Neural progenitor cell (in vitro differentiated cells): ENCODE measurements around the gene EIF5A2. TPM values are rescaled to one million over a fixed set of nuclear protein-coding genes. Genes with fewer than 3 reads are reported as not detected.
A peak's percentile ranks its signal among the peaks of the same experiment; 100 is the strongest.

Experiments used
- DNase-seq: peaks from one replicate; pipeline ENCODE4 v3.0.0-alpha.2; 2016; ENCODE audit warnings: low spot score
- H2AFZ ChIP-seq: fragments of 200-600 bp; sonication (generic); replicated peaks from 2 replicates; pipeline ENCODE4 v1.6.1; 2016; ENCODE audit warnings: antibody characterized with exemption
- H3F3A ChIP-seq: fragments of 200-600 bp; sonication (generic); 2 replicates; pipeline ENCODE4 v1.6.1; 2016; ENCODE audit warnings: antibody characterized with exemption, low read depth
- H3K27ac ChIP-seq: fragments of 200-600 bp; sonication (generic); 2 replicates; pipeline ENCODE4 v1.5.1; 2016; ENCODE audit warnings: mild to moderate bottlenecking
- H3K27me3 ChIP-seq: fragments of 200-600 bp; sonication (generic); 2 replicates; pipeline ENCODE4 v1.6.1; 2016; ENCODE audit warnings: mild to moderate bottlenecking, moderate library complexity
- H3K36me3 ChIP-seq: fragments of 200-600 bp; sonication (generic); 2 replicates; pipeline ENCODE4 v1.5.1; 2016
- H3K4me1 ChIP-seq: fragments of 200-600 bp; sonication (generic); 2 replicates; pipeline ENCODE4 v1.6.1; 2016; ENCODE audit warnings: mixed run types
- H3K4me2 ChIP-seq: fragments of 200-600 bp; sonication (generic); 2 replicates; pipeline ENCODE4 v1.6.1; 2016
- H3K4me3 ChIP-seq: fragments of 200-600 bp; sonication (generic); 2 replicates; pipeline ENCODE4 v1.5.1; 2016
- H3K79me2 ChIP-seq: fragments of 200-600 bp; sonication (generic); 2 replicates; pipeline ENCODE4 v1.6.1; 2016; ENCODE audit warnings: low read depth
- H3K9ac ChIP-seq: fragments of 200-600 bp; sonication (generic); 2 replicates; pipeline ENCODE4 v1.6.1; 2016
- H3K9me3 ChIP-seq: fragments of 200-600 bp; sonication (generic); 2 replicates; pipeline ENCODE4 v1.5.1; 2016; ENCODE audit warnings: low read depth
- H4K20me1 ChIP-seq: fragments of 200-600 bp; sonication (generic); 2 replicates; pipeline ENCODE4 v1.6.1; 2016; ENCODE audit warnings: low read depth
- H3K27ac Mint-ChIP-seq: 3 replicates; pipeline ENCODE4 v1.8.0; 2021; ENCODE audit warnings: mixed read lengths
- H3K27me3 Mint-ChIP-seq: 2 replicates; pipeline ENCODE4 v1.8.0; 2022; ENCODE audit warnings: low read depth, mild to moderate bottlenecking, inconsistent platforms, moderate library complexity, mixed read lengths; ENCODE audit not compliant: insufficient read depth
- H3K36me3 Mint-ChIP-seq: 3 replicates; pipeline ENCODE4 v1.8.0; 2021; ENCODE audit warnings: mixed read lengths
- H3K4me1 Mint-ChIP-seq: 3 replicates; pipeline ENCODE4 v1.8.0; 2021; ENCODE audit warnings: mixed read lengths
- H3K4me3 Mint-ChIP-seq: 3 replicates; pipeline ENCODE4 v1.8.0; 2021; ENCODE audit warnings: mild to moderate bottlenecking, moderate library complexity, mixed read lengths
- H3K9me3 Mint-ChIP-seq: 3 replicates; pipeline ENCODE4 v1.8.0; 2020; ENCODE audit warnings: mixed read lengths
- CTCF ChIP-seq: fragments of 200-600 bp; sonication (generic); IDR thresholded peaks from 2 replicates; pipeline ENCODE4 v1.5.1; 2017; ENCODE audit warnings: antibody characterized with exemption, mild to moderate bottlenecking
- EZH2 ChIP-seq: fragments of 200-600 bp; sonication (generic); IDR thresholded peaks from 2 replicates; pipeline ENCODE4 v1.6.1; 2017; ENCODE audit warnings: antibody characterized with exemption, mild to moderate bottlenecking, moderate library complexity
- EZH2phosphoT487 ChIP-seq: fragments of 200-600 bp; sonication (generic); IDR thresholded peaks from 2 replicates; pipeline ENCODE4 v1.6.1; 2017; ENCODE audit warnings: antibody characterized with exemption
- total RNA-seq: library from RNA; depleted of rRNA; stranded (reverse); fragments of >200 nt; gene quantifications from 2 replicates; pipeline ENCODE4 v1.2.3, GENCODE V29; 2015; ENCODE audit warnings: low replicate concordance

Gene EIF5A2
- total RNA-seq, 1 donor from 2014 or later: 6.6 TPM

- peaks cover 5% of the 10 kb centered on the region for H3K27me3 Mint-ChIP-seq
- Histone ChIP-seq H3K27ac (no peak overlapping the region), H3K4me3 (no peak overlapping the region)
These were observed 10.3 kb upstream of the EIF5A2 start for GRCh38 chr3:170918715-170919114.

GRCh38 chr3:170914690-170915089 is 6.3 kb upstream of the EIF5A2 start:
- H3K4me1 Mint-ChIP-seq: no peaks in the 10 kb centered on the region
- no peaks in the 10 kb centered on the region for H3F3A ChIP-seq

More at GRCh38 chr3:170918715-170919114, 10.3 kb upstream of the EIF5A2 start:
- TF ChIP-seq EZH2 (no peak), EZH2phosphoT487 (no peak), CTCF (no peak)
- Mint-ChIP-seq H3K4me1 (no peaks in the 10 kb centered on the region), H3K4me3 (no peak overlapping the region), H3K36me3 (peaks cover 2% of the 10 kb centered on the region), H3K9me3 (peaks cover 44% of the 10 kb centered on the region), H3K27ac (no peak overlapping the region)
- Histone ChIP-seq H3K27me3 (no peaks in the 10 kb centered on the region), H3K4me2 (no peak overlapping the region), H3K9me3 (no peaks in the 10 kb centered on the region), H3K36me3 (no peaks in the 10 kb centered on the region), H3K4me1 (no peaks in the 10 kb centered on the region), H2AFZ (no peak overlapping the region), H3F3A (no peaks in the 10 kb centered on the region), H4K20me1 (no peaks in the 10 kb centered on the region), H3K79me2 (no peaks in the 10 kb centered on the region), H3K9ac (no peak overlapping the region)
- DNase-seq: no peak

GRCh38 chr3:170914212-170914611 is 5.8 kb upstream of the EIF5A2 start:
- H3K27ac Mint-ChIP-seq: no peak overlapping the region
- no peaks in the 10 kb centered on the region for H4K20me1 ChIP-seq
- H3K4me3 Mint-ChIP-seq: no peak overlapping the region

More at GRCh38 chr3:170914690-170915089, 6.3 kb upstream of the EIF5A2 start:
- no peak overlapping the region for H3K4me3 ChIP-seq
- Mint-ChIP-seq H3K4me3 (no peak overlapping the region), H3K36me3 (peaks cover 2% of the 10 kb centered on the region), H3K27me3 (peaks cover 3% of the 10 kb centered on the region), H3K27ac (no peak overlapping the region), H3K9me3 (peaks cover 22% of the 10 kb centered on the region)
- no peak overlapping the region for H3K9ac ChIP-seq
- no peaks in the 10 kb centered on the region for H3K9me3 ChIP-seq
- DNase-seq: no peak
- TF ChIP-seq CTCF (no peak), EZH2 (no peak), EZH2phosphoT487 (no peak)
- H3K27me3 ChIP-seq: no peaks in the 10 kb centered on the region
- no peaks in the 10 kb centered on the region for H4K20me1 ChIP-seq
- H3K36me3 ChIP-seq: no peaks in the 10 kb centered on the region
- no peak overlapping the region for H3K27ac ChIP-seq
- no peak overlapping the region for H3K4me2 ChIP-seq
- peak overlapping the region; percentile 6 for H2AFZ ChIP-seq
- H3K4me1 ChIP-seq: no peaks in the 10 kb centered on the region
- no peaks in the 10 kb centered on the region for H3K79me2 ChIP-seq

More at GRCh38 chr3:170914212-170914611, 5.8 kb upstream of the EIF5A2 start:
- H3K4me1 Mint-ChIP-seq: no peaks in the 10 kb centered on the region
- H3F3A ChIP-seq: no peaks in the 10 kb centered on the region
- H3K4me3 ChIP-seq: no peak overlapping the region
- peaks cover 22% of the 10 kb centered on the region for H3K9me3 Mint-ChIP-seq
- no peak overlapping the region for H3K4me2 ChIP-seq
- no peaks in the 10 kb centered on the region for H3K79me2 ChIP-seq
- H3K27me3 ChIP-seq: no peaks in the 10 kb centered on the region
- no peak overlapping the region for H3K9ac ChIP-seq
- peaks cover 6% of the 10 kb centered on the region for H3K27me3 Mint-ChIP-seq
- H3K27ac ChIP-seq: no peak overlapping the region
- DNase-seq: no peak
- peaks cover 2% of the 10 kb centered on the region for H3K36me3 Mint-ChIP-seq
- H3K36me3 ChIP-seq: no peaks in the 10 kb centered on the region
- H2AFZ ChIP-seq: peak overlapping the region; percentile 6
- H3K4me1 ChIP-seq: no peaks in the 10 kb centered on the region
- TF ChIP-seq EZH2phosphoT487 (no peak), EZH2 (no peak), CTCF (no peak)
- no peaks in the 10 kb centered on the region for H3K9me3 ChIP-seq
